ENCODE data around the gene SLC26A9. TPM values are rescaled to one million over a fixed set of nuclear protein-coding genes. Genes with fewer than 3 reads are reported as not detected.

SLC26A9 gene
- total RNA-seq, 1 experiment from 2014 or later = not detected

- no peak for ATAC-seq
- TF ChIP-seq EZH2 (IDR thresholded peaks at IDR 0.05; ENCODE audit: low read length, unreplicated experiment) = no peak
- TF ChIP-seq EZH2phosphoT487 (IDR thresholded peaks at IDR 0.05; ENCODE audit: borderline replicate concordance, low read length) = no peak
- no peak for TF ChIP-seq CTCF (conservative IDR thresholded peaks at IDR 0.05; ENCODE audit: low read depth, low read length)
- Histone ChIP-seq H3K27ac (ENCODE audit: low read length) (no peak overlapping the region), H3K27me3 (ENCODE audit: low read length) (peaks cover 65% of the 10 kb centered on the region), H3K9me2 (replicated peaks; ENCODE audit: low read length) (no peaks in the 10 kb centered on the region), H3K4me2 (ENCODE audit: low read length) (no peak overlapping the region), H3K4me1 (ENCODE audit: insufficient read depth, low read length) (no peaks in the 10 kb centered on the region), H3K36me3 (ENCODE audit: low read depth, low read length) (no peaks in the 10 kb centered on the region), H3F3A (ENCODE audit: low read length, unreplicated experiment) (no peaks in the 10 kb centered on the region), H2AFZ (ENCODE audit: low read length) (no peak overlapping the region), H3K4me3 (ENCODE audit: low read length) (no peak overlapping the region), H3K79me2 (ENCODE audit: low read length) (no peaks in the 10 kb centered on the region), H3K9ac (ENCODE audit: low read length) (no peak overlapping the region), H3K9me3 (ENCODE audit: low read length) (no peaks in the 10 kb centered on the region), H4K20me1 (ENCODE audit: low read length) (no peaks in the 10 kb centered on the region)
- BruUV-seq (replicated peaks) = no TSS peak
- intact Hi-C loops (cut with micrococcal nuclease) = no loop called here
- ChIA-PET POLR2A (ENCODE audit: unreplicated experiment) (interaction anchor here (0.6 kb wide), 1 partner anchor 91 kb away, joined by 3 read pairs; no protein-coding TSS in a partner anchor), CTCF (no interaction called here)
- DNase-seq = no peak
These were observed 48.0 kb upstream of the SLC26A9 start for GRCh38 chr1:205991237-205991636.

GRCh38 chr1:205990226-205990625 lies 47.0 kb upstream of the SLC26A9 start:
- H3K79me2 ChIP-seq (ENCODE audit: low read length) = no peaks in the 10 kb centered on the region
- H3K4me3 ChIP-seq (ENCODE audit: low read length) = no peak overlapping the region
- DNase-seq (no peak), ATAC-seq (no peak)
- BruUV-seq (replicated peaks) = no TSS peak
- H3K4me2 ChIP-seq (ENCODE audit: low read length) = no peak overlapping the region
- intact Hi-C loops (cut with micrococcal nuclease) = no loop called here
- CTCF ChIA-PET = no interaction called here
- H3K36me3 ChIP-seq (ENCODE audit: low read depth, low read length) = no peaks in the 10 kb centered on the region
- H3K9me2 ChIP-seq (replicated peaks; ENCODE audit: low read length) = no peaks in the 10 kb centered on the region
- peaks cover 62% of the 10 kb centered on the region for H3K27me3 ChIP-seq (ENCODE audit: low read length)
- H3K9ac ChIP-seq (ENCODE audit: low read length) = no peak overlapping the region
- H2AFZ ChIP-seq (ENCODE audit: low read length) = no peak overlapping the region
- no peaks in the 10 kb centered on the region for H3K4me1 ChIP-seq (ENCODE audit: insufficient read depth, low read length)
- no peaks in the 10 kb centered on the region for H3K9me3 ChIP-seq (ENCODE audit: low read length)
- POLR2A ChIA-PET (ENCODE audit: unreplicated experiment) = no interaction called here
- H3F3A ChIP-seq (ENCODE audit: low read length, unreplicated experiment) = no peaks in the 10 kb centered on the region
- H4K20me1 ChIP-seq (ENCODE audit: low read length) = no peaks in the 10 kb centered on the region
- no peak for TF ChIP-seq EZH2phosphoT487 (IDR thresholded peaks at IDR 0.05; ENCODE audit: borderline replicate concordance, low read length)
- no peak for TF ChIP-seq EZH2 (IDR thresholded peaks at IDR 0.05; ENCODE audit: low read length, unreplicated experiment)
- H3K27ac ChIP-seq (ENCODE audit: low read length) = no peak overlapping the region

- H3K4me1 ChIP-seq (ENCODE audit: insufficient read depth, low read length) = no peaks in the 10 kb centered on the region
- TF ChIP-seq CTCF (conservative IDR thresholded peaks at IDR 0.05; ENCODE audit: low read depth, low read length) (0 out of 2 replicates have a peak, but pooled peaks have one; percentile 13), EZH2phosphoT487 (IDR thresholded peaks at IDR 0.05; ENCODE audit: borderline replicate concordance, low read length) (no peak), EZH2 (IDR thresholded peaks at IDR 0.05; ENCODE audit: low read length, unreplicated experiment) (no peak)
- H2AFZ ChIP-seq (ENCODE audit: low read length) = no peak overlapping the region
- no peak overlapping the region for H3K27ac ChIP-seq (ENCODE audit: low read length)
- no peak for ATAC-seq
- no peaks in the 10 kb centered on the region for H4K20me1 ChIP-seq (ENCODE audit: low read length)
- intact Hi-C loops (cut with micrococcal nuclease) = no loop called here
- CTCF ChIA-PET = no interaction called here
- H3K36me3 ChIP-seq (ENCODE audit: low read depth, low read length) = no peaks in the 10 kb centered on the region
- H3F3A ChIP-seq (ENCODE audit: low read length, unreplicated experiment) = no peaks in the 10 kb centered on the region
- H3K9me3 ChIP-seq (ENCODE audit: low read length) = no peaks in the 10 kb centered on the region
- no peak for DNase-seq
- peaks cover 61% of the 10 kb centered on the region for H3K27me3 ChIP-seq (ENCODE audit: low read length)
- no TSS peak for BruUV-seq (replicated peaks)
- H3K9ac ChIP-seq (ENCODE audit: low read length) = no peak overlapping the region
- no peak overlapping the region for H3K4me2 ChIP-seq (ENCODE audit: low read length)
- no peaks in the 10 kb centered on the region for H3K79me2 ChIP-seq (ENCODE audit: low read length)
- no peaks in the 10 kb centered on the region for H3K9me2 ChIP-seq (replicated peaks; ENCODE audit: low read length)
- H3K4me3 ChIP-seq (ENCODE audit: low read length) = no peak overlapping the region
- POLR2A ChIA-PET (ENCODE audit: unreplicated experiment) = interaction anchor here (0.6 kb wide), 1 partner anchor 144 kb away, joined by 4 read pairs; no protein-coding TSS in a partner anchor
These were observed 46.5 kb upstream of the SLC26A9 start for GRCh38 chr1:205989786-205990185.
